Spinal cord (tissue), 10 donors: Measurements from ENCODE around the gene DGCR8. TPM values are rescaled to one million over a fixed set of nuclear protein-coding genes. Genes with fewer than 3 reads are reported as not detected.

Experiments used
- DNase-seq, 6 donors: peaks; one replicate each; pipeline versions ENCODE4 v3.0.0 to v3.0.0-alpha.2; 2013 to 2015; ENCODE audit warnings: low spot score in 6 of 6, low read depth in 4 of 6
- H3K27ac ChIP-seq: one replicate; pipeline ENCODE4 v1.5.1; 2013; ENCODE audit warnings: low read depth, low read length, control low read depth
- H3K27me3 ChIP-seq: one replicate; pipeline ENCODE4 v1.6.1; 2013; ENCODE audit warnings: low read length; ENCODE audit not compliant: control insufficient read depth, insufficient read depth
- H3K36me3 ChIP-seq: one replicate; pipeline ENCODE4 v1.6.1; 2013; ENCODE audit warnings: low read length; ENCODE audit not compliant: control insufficient read depth, insufficient read depth
- H3K4me1 ChIP-seq: one replicate; pipeline ENCODE4 v1.6.1; 2013; ENCODE audit warnings: low read length; ENCODE audit not compliant: control insufficient read depth, insufficient read depth
- H3K4me3 ChIP-seq: one replicate; pipeline ENCODE4 v1.5.1; 2013; ENCODE audit warnings: low read depth, low read length, control low read depth
- H3K9me3 ChIP-seq: one replicate; pipeline ENCODE4 v1.6.1; 2013; ENCODE audit warnings: low read length; ENCODE audit not compliant: control insufficient read depth, insufficient read depth
- WGBS: methylation state at CpG from one replicate; pipeline ENCODE4 v1.1.5; 2013; ENCODE audit warnings: missing lambda C conversion rate; ENCODE audit not compliant: insufficient coverage; 5-methylcytosine and 5-hydroxymethylcytosine counted together
- polyA plus RNA-seq, 2 donors: library from polyadenylated mRNA; unstranded; fragments of 120-200 nt; gene quantifications; one replicate each; pipeline ENCODE4 v1.2.1, GENCODE V29; 2013; ENCODE audit not compliant: insufficient read length in 2 of 2
- total RNA-seq, 2 donors: library from RNA; depleted of rRNA in 1 of 2; stranded (reverse); fragments of 120-200 nt in 1 of 2; fragments of >200 nt in 1 of 2; gene quantifications; one replicate each; pipeline versions ENCODE4 v1.2.3 to v1.2.4, GENCODE V29; 2013 to 2014
- donor health status: healthy.

The DGCR8 gene
- total and polyA plus RNA-seq, 4 donors, result 20.7 to 58.7 (median 39.0) TPM

DNA sequence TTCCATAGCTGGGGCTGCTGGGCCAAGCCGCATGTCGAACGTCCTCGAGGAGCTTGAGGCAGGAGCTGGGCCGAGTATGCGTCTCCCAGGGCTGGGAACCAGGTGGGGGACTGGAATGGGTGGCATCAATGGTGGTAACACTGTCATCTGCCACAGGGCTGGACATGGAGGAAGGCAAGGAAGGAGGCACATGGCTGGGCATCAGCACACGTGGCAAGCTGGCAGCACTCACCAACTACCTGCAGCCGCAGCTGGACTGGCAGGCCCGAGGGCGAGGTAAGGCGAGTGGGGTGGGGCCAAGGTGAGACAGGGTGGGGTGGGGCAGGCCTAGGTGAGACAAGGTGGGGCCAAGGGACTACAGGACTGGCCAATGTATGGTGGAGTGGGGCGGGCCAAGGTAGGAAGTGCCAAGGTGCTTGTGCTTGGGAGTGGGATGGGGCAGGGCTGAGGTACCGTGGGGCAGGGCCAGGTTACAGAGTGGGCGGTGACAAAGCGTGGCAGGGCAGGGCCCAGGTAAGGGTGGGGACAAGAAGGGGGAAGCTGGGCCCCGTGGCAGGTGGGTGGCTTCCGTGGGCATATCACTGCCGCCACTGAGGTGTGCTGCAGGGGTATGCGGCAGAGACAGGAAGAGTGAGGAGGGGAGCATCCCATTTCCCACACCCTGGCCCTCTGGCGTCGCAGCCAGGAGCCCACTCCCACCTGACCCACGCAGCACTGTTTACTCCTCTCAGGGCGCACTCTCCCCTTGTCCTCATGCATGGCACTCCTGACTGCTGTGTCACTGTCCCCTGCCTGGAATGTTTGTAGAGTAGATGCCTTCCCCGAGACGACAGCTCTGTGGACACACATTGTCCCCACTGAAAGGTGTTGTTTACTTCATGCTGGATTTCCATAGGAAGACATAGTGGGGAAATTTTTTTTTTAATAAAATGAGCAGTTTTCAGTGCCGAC lies 27.5 kb upstream of the DGCR8 start:
- H3K27ac ChIP-seq, result no peak overlapping the region
- H3K4me1 ChIP-seq, result no peaks in the 10 kb centered on the region
- no peaks in the 10 kb centered on the region for H3K9me3 ChIP-seq
- no peak for DNase-seq
- WGBS, result 92% methylated on average over 19 of the region's 26 CpGs
- no peak overlapping the region for H3K4me3 ChIP-seq
- H3K36me3 ChIP-seq, result peaks cover 62% of the 10 kb centered on the region
- H3K27me3 ChIP-seq, result no peaks in the 10 kb centered on the region

DNA sequence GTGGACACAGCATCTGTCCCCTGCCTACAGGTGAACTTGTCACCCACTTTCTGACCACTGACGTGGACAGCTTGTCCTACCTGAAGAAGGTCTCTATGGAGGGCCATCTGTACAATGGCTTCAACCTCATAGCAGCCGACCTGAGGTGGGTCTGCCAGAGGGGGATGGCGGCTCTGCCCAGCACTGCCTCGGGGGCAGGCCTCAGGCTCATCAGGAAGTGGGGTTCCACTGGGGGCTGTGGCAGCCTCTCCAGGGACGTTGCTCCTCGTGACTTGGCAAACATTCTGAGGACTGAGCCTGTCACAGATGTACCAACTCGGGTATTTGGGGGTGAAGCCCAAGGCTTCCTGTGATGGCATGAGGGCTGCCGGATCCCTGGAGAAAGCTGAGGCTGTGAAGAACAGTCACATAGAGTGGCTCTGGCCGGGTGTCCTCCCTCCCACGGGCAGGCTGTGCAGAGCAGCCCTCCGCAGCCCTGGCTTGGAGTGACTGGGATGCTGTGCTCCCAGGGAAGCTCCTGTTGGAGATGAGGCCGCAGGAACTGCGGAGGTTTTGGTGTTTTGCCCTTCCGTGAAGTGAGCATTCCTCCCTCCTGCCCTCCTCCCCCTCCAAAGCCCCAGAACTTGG lies 26.5 kb upstream of the DGCR8 start:
- Histone ChIP-seq H3K9me3 (no peaks in the 10 kb centered on the region), H3K4me1 (no peaks in the 10 kb centered on the region), H3K27ac (no peak overlapping the region), H3K36me3 (peaks cover 61% of the 10 kb centered on the region), H3K4me3 (no peak overlapping the region), H3K27me3 (no peaks in the 10 kb centered on the region)
- no peak for DNase-seq
- WGBS, result 86% methylated on average over 11 of the region's 14 CpGs

DNA sequence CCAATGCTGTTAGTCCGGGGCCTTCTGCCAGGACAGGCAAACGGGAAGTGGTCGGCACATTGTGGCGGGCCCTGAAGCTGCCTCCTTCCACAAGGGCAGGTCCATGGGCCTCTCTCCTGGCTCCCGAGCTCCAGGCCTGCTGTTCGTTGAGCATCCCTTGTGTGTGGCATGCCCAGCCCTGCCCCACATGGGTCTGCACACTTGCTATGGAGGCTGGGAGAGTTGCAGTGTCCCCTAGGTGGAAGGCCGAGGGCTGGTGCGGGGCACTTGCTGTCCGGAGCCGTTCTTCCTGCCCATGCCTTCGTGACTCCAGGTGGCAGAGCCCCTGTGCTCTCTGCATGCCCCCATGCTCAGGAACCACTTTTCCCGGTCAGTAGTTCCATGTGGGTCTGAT lies 26.0 kb upstream of the DGCR8 start:
- Histone ChIP-seq H3K9me3 (no peaks in the 10 kb centered on the region), H3K27me3 (no peaks in the 10 kb centered on the region), H3K4me3 (no peak overlapping the region), H3K27ac (no peak overlapping the region), H3K36me3 (peaks cover 61% of the 10 kb centered on the region), H3K4me1 (no peaks in the 10 kb centered on the region)
- 90% methylated on average over 12 of the region's 12 CpGs for WGBS
- DNase-seq, result no peak

DNA sequence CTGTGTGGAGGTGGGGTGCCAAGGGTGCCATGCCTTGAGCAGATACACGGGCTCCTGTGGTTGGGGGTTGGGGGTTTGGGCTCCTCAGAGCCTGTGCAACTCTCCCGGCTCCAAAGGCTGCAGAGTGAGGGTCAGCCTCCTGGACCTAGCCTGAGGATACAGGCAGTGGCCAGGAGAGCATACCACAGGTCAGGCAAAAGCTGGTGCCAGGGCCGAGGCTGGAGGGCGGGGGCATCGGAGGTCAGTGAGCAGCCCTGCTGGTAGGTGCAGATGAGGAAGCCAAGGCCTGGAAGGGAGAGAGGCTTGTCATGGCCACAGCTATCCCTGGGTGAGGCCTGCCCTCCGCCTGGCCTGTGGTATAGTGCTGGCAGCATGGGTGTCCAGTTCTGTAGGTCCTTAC lies 25.6 kb upstream of the DGCR8 start:
- no peaks in the 10 kb centered on the region for H3K27me3 ChIP-seq
- no peak overlapping the region for H3K4me3 ChIP-seq
- 85% methylated on average over 6 of the region's 6 CpGs for WGBS
- no peaks in the 10 kb centered on the region for H3K4me1 ChIP-seq
- DNase-seq, result no peak
- no peaks in the 10 kb centered on the region for H3K9me3 ChIP-seq
- no peak overlapping the region for H3K27ac ChIP-seq
- H3K36me3 ChIP-seq, result peaks cover 61% of the 10 kb centered on the region

DNA sequence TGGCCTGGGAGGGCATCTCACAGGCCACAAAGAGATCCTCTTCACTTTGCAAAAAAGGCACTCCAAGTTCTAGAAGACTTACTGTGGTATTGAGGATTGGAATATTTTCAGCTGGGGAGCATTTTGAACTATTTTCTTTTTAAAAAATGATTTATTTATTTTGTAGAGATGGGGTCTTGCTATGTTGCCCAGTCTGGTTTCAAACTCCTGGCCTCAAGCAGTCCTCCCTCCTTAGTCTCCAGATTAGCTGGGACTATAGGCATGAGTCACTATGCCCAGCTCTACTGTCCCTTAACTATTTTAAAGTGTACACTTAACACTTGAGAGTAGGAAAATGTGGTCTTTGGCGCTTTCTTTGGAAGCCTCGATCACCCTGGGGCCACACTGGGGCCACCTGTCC lies 24.9 kb upstream of the DGCR8 start:
- DNase-seq, result no peak
- no CpG with 5 or more reads among the region's 2 CpGs for WGBS
- H3K27me3 ChIP-seq, result no peaks in the 10 kb centered on the region
- H3K4me1 ChIP-seq, result no peaks in the 10 kb centered on the region
- no peak overlapping the region for H3K4me3 ChIP-seq
- H3K36me3 ChIP-seq, result peaks cover 61% of the 10 kb centered on the region
- H3K27ac ChIP-seq, result no peak overlapping the region
- H3K9me3 ChIP-seq, result no peaks in the 10 kb centered on the region

- H3K4me1 ChIP-seq, result no peaks in the 10 kb centered on the region
- 92% methylated on average over 15 of the region's 15 CpGs for WGBS
- no peaks in the 10 kb centered on the region for H3K27me3 ChIP-seq
- no peaks in the 10 kb centered on the region for H3K9me3 ChIP-seq
- peaks cover 66% of the 10 kb centered on the region for H3K36me3 ChIP-seq
- no peak overlapping the region for H3K4me3 ChIP-seq
- no peak overlapping the region for H3K27ac ChIP-seq
- DNase-seq, result no peak
These were observed 24.4 kb upstream of the DGCR8 start for GRCh38 chr22:20055654-20056053.

GRCh38 chr22:20056161-20056560 lies 23.9 kb upstream of the DGCR8 start:
- no peak overlapping the region for H3K27ac ChIP-seq
- H3K27me3 ChIP-seq, result no peaks in the 10 kb centered on the region
- no peaks in the 10 kb centered on the region for H3K9me3 ChIP-seq
- 90% methylated on average over 10 of the region's 10 CpGs for WGBS
- H3K4me3 ChIP-seq, result no peak overlapping the region
- DNase-seq, result no peak
- peaks cover 69% of the 10 kb centered on the region for H3K36me3 ChIP-seq
- no peaks in the 10 kb centered on the region for H3K4me1 ChIP-seq

GRCh38 chr22:20056696-20057386 lies 23.2 kb upstream of the DGCR8 start:
- Histone ChIP-seq H3K4me3 (no peak overlapping the region), H3K36me3 (peaks cover 75% of the 10 kb centered on the region), H3K27me3 (no peaks in the 10 kb centered on the region), H3K9me3 (no peaks in the 10 kb centered on the region), H3K27ac (no peak overlapping the region), H3K4me1 (no peaks in the 10 kb centered on the region)
- WGBS, result 90% methylated on average over 16 of the region's 16 CpGs
- DNase-seq, result no peak

- no peaks in the 10 kb centered on the region for H3K27me3 ChIP-seq
- WGBS, result 97% methylated on average over 2 of the region's 13 CpGs
- no peak overlapping the region for H3K27ac ChIP-seq
- peaks cover 75% of the 10 kb centered on the region for H3K36me3 ChIP-seq
- no peaks in the 10 kb centered on the region for H3K9me3 ChIP-seq
- no peak for DNase-seq
- H3K4me3 ChIP-seq, result no peak overlapping the region
- H3K4me1 ChIP-seq, result no peaks in the 10 kb centered on the region
These were observed 22.3 kb upstream of the DGCR8 start for GRCh38 chr22:20057596-20058268.
